ENCODE results near the gene GPR87.

DNA sequence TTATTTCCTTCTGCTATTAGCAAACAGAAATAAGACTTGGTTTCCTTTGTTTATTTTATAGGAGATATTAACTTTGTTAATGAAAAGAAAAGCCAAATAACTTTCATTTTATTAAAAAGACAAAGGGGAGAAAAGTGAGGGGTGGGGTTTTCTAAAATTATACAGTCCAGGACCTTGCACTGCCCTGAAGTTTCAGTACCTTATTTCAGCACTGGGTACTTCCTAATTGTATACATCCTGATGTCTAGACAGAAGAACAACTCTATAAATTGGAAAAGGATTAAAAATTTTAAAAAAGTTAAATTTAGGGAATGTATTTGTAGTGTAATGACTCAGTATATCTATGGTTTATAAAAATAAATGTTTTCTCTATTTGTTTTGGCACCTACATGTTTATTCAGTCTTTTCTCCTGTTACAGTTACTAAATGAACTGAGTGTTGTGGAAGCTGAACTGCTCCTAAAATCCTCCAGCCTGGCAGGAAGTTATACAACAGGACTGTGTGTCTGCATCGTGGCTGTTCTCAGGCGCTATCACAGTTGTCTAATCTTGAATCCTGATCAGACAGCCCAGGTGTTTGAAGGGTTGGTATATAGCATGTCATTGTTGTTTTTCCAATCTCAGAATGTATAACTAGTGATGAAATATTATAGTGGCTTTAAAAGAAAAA, 40.3 kb upstream of the GPR87 start:
- TF ChIP-seq, protein P1, sequence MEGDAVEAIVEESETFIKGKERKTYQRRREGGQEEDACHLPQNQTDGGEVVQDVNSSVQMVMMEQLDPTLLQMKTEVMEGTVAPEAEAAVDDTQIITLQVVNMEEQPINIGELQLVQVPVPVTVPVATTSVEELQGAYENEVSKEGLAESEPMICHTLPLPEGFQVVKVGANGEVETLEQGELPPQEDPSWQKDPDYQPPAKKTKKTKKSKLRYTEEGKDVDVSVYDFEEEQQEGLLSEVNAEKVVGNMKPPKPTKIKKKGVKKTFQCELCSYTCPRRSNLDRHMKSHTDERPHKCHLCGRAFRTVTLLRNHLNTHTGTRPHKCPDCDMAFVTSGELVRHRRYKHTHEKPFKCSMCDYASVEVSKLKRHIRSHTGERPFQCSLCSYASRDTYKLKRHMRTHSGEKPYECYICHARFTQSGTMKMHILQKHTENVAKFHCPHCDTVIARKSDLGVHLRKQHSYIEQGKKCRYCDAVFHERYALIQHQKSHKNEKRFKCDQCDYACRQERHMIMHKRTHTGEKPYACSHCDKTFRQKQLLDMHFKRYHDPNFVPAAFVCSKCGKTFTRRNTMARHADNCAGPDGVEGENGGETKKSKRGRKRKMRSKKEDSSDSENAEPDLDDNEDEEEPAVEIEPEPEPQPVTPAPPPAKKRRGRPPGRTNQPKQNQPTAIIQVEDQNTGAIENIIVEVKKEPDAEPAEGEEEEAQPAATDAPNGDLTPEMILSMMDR (conservative IDR thresholded peaks at IDR 0.05; ENCODE audit: low read depth, low read length): no peak
- TF ChIP-seq EZH2phosphoT487 (IDR thresholded peaks at IDR 0.05; ENCODE audit: borderline replicate concordance, low read length): no peak
